GM18909 (cell line): ENCODE results near the gene TLR5.
"Not testable (repeated sequence)": the region's sequence is repeated elsewhere in the genome, so short reads cannot be mapped to it uniquely, and the experiment has no call there.

ENCODE experiments used
- ATAC-seq: cut with Tn5 transposase; IDR thresholded peaks from one replicate; pipeline ENCODE4 v1.9.1; 2021; ENCODE audit warnings: mild to moderate bottlenecking; ENCODE audit not compliant: unreplicated experiment, poor library complexity

TLR5 gene

GRCh38 chr1:223142795-223143536, at the start of gene TLR5:
TLR5 (minus strand) TSS chr1:223143248; CDS start chr1:223113031, 30,217 bp downstream.
- ATAC-seq = peak; percentile 91

GRCh38 chr1:223189903-223190724, 47.1 kb upstream of the TLR5 start:
- peak; percentile 79 for ATAC-seq

- no peak for ATAC-seq
These were observed 46.5 kb upstream of the TLR5 start for GRCh38 chr1:223189525-223189902.

- no peak for ATAC-seq
These were observed 45.7 kb upstream of the TLR5 start for GRCh38 chr1:223188618-223189356.

- ATAC-seq = no peak
These were observed 43.8 kb upstream of the TLR5 start for GRCh38 chr1:223186800-223187199.

- no peak for ATAC-seq
These were observed 40.3 kb upstream of the TLR5 start for GRCh38 chr1:223183268-223183862.

GRCh38 chr1:223180731-223181321, 37.8 kb upstream of the TLR5 start:
- no peak for ATAC-seq

GRCh38 chr1:223179786-223180185, 36.7 kb upstream of the TLR5 start:
- no peak for ATAC-seq

GRCh38 chr1:223179280-223179679, 36.2 kb upstream of the TLR5 start:
- no peak for ATAC-seq

- no peak for ATAC-seq
These were observed 34.6 kb upstream of the TLR5 start for GRCh38 chr1:223177681-223178080.

- no peak for ATAC-seq
These were observed 33.4 kb upstream of the TLR5 start for GRCh38 chr1:223176437-223176836.

GRCh38 chr1:223175633-223176032, 32.6 kb upstream of the TLR5 start:
- no peak for ATAC-seq

GRCh38 chr1:223175032-223175431, 32.0 kb upstream of the TLR5 start:
- no peak for ATAC-seq

- not testable (repeated sequence) for ATAC-seq
These were observed 26.4 kb upstream of the TLR5 start for GRCh38 chr1:223169458-223169857.

GRCh38 chr1:223161321-223161720, 18.3 kb upstream of the TLR5 start:
- no peak for ATAC-seq

- ATAC-seq = no peak
These were observed 13.3 kb upstream of the TLR5 start for GRCh38 chr1:223156343-223156742.

GRCh38 chr1:223155153-223155552, 12.1 kb upstream of the TLR5 start:
- no peak for ATAC-seq

- no peak for ATAC-seq
These were observed 10.4 kb upstream of the TLR5 start for GRCh38 chr1:223153177-223154119.

- no peak for ATAC-seq
These were observed 9.4 kb upstream of the TLR5 start for GRCh38 chr1:223152399-223152798.
